Endothelial cell (in vitro differentiated cells): ENCODE data around the gene MAP4K3. TPM values are rescaled to one million over a fixed set of nuclear protein-coding genes. Genes with fewer than 3 reads are reported as not detected.

Source experiments
- DNase-seq: peaks from one replicate; pipeline ENCODE4 v3.0.0; 2021; ENCODE audit warnings: low spot score
- H3K27ac Mint-ChIP-seq: one replicate; pipeline ENCODE4 v1.8.0; 2021; ENCODE audit warnings: mixed read lengths, inconsistent platforms; ENCODE audit not compliant: unreplicated experiment
- H3K27me3 Mint-ChIP-seq: one replicate; pipeline ENCODE4 v1.8.0; 2021; ENCODE audit warnings: mild to moderate bottlenecking, moderate library complexity, mixed read lengths, inconsistent platforms; ENCODE audit not compliant: unreplicated experiment
- H3K36me3 Mint-ChIP-seq: one replicate; pipeline ENCODE4 v1.8.0; 2021; ENCODE audit warnings: mild to moderate bottlenecking, low read depth, mixed read lengths, inconsistent platforms; ENCODE audit not compliant: unreplicated experiment
- H3K4me1 Mint-ChIP-seq: one replicate; pipeline ENCODE4 v1.8.0; 2021; ENCODE audit warnings: mild to moderate bottlenecking, mixed read lengths, inconsistent platforms; ENCODE audit not compliant: unreplicated experiment
- H3K4me3 Mint-ChIP-seq: one replicate; pipeline ENCODE4 v1.8.0; 2021; ENCODE audit warnings: mild to moderate bottlenecking, mixed read lengths, inconsistent platforms; ENCODE audit not compliant: unreplicated experiment
- H3K9me3 Mint-ChIP-seq: one replicate; pipeline ENCODE4 v1.8.0; 2021; ENCODE audit warnings: mixed read lengths, inconsistent platforms; ENCODE audit not compliant: unreplicated experiment
- CTCF ChIP-seq: fragments of 200-600 bp; sonication (generic); IDR thresholded peaks from one replicate; pipeline ENCODE4 v1.5.0; 2021; ENCODE audit warnings: antibody characterized with exemption; ENCODE audit not compliant: unreplicated experiment
- total RNA-seq: library from RNA; stranded (reverse); fragmentation: NEBNext Ultra II Directional; extraction: Animal tissue kit (Norgen Biotek cat#: 25700); gene quantifications from one replicate; pipeline ENCODE4 v1.2.1, GENCODE V29; 2021; ENCODE audit not compliant: unreplicated experiment

Gene MAP4K3
- total RNA-seq, 1 donor from 2014 or later, result 51.1 TPM

- no peak for DNase-seq
- Mint-ChIP-seq H3K27me3 (peaks cover 3% of the 10 kb centered on the region), H3K9me3 (no peaks in the 10 kb centered on the region), H3K4me1 (peaks cover 36% of the 10 kb centered on the region), H3K4me3 (no peak overlapping the region), H3K27ac (peak overlapping the region; percentile 26), H3K36me3 (no peaks in the 10 kb centered on the region)
- no peak for TF ChIP-seq CTCF
These were observed 46.4 kb upstream of the MAP4K3 start for GRCh38 chr2:39483534-39483933.

DNA sequence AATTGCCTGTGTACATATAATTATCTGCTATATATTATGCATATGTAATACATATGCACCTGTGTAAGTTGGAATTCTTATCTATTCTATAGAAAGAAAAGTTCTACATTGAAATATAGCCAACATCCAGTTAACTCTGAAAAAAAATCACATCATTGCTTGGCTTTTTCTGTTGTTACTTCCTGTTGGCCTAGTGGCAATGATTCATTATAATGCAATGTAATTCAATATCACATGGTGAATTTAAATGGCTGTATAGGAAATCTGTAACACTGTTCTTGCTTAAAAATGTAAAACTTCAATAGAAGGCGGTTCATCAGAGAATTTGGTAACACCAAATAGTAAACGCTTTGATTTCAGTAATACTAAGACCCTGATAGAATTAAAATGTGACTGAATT is 44.5 kb upstream of the MAP4K3 start:
- Mint-ChIP-seq H3K36me3 (peaks cover 10% of the 10 kb centered on the region), H3K9me3 (no peaks in the 10 kb centered on the region), H3K4me3 (no peak overlapping the region), H3K27ac (no peak overlapping the region), H3K27me3 (peaks cover 3% of the 10 kb centered on the region), H3K4me1 (peaks cover 29% of the 10 kb centered on the region)
- DNase-seq, result no peak
- TF ChIP-seq CTCF, result no peak

DNA sequence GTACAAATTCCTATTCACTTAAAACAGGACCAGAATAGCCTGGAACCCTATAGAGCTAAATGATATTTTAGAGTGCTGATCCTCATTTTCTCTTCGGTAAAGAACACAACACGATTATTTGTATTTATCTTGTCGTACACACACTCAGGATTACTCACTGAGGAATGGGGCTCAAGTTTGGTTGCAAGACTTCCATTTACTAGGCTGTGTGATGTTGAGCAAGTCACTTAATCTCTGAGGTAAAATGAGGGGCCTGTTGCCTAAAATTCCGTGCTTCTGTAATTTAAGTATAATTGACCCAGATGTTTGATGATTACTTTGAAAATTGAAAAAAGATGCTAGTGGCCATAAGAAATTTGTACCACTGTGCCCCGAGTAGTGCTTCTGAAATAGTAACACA is 42.6 kb upstream of the MAP4K3 start:
- no peak overlapping the region for H3K27ac Mint-ChIP-seq
- H3K36me3 Mint-ChIP-seq, result peaks cover 10% of the 10 kb centered on the region
- no peak overlapping the region for H3K4me3 Mint-ChIP-seq
- H3K27me3 Mint-ChIP-seq, result no peaks in the 10 kb centered on the region
- peaks cover 21% of the 10 kb centered on the region for H3K4me1 Mint-ChIP-seq
- no peaks in the 10 kb centered on the region for H3K9me3 Mint-ChIP-seq
- no peak for TF ChIP-seq CTCF
- DNase-seq, result no peak

GRCh38 chr2:39479053-39479670 is 42.1 kb upstream of the MAP4K3 start:
- Mint-ChIP-seq H3K4me3 (no peak overlapping the region), H3K27me3 (no peaks in the 10 kb centered on the region), H3K27ac (no peak overlapping the region), H3K9me3 (no peaks in the 10 kb centered on the region), H3K36me3 (peaks cover 10% of the 10 kb centered on the region), H3K4me1 (peaks cover 16% of the 10 kb centered on the region)
- TF ChIP-seq CTCF, result no peak
- DNase-seq, result no peak

DNA sequence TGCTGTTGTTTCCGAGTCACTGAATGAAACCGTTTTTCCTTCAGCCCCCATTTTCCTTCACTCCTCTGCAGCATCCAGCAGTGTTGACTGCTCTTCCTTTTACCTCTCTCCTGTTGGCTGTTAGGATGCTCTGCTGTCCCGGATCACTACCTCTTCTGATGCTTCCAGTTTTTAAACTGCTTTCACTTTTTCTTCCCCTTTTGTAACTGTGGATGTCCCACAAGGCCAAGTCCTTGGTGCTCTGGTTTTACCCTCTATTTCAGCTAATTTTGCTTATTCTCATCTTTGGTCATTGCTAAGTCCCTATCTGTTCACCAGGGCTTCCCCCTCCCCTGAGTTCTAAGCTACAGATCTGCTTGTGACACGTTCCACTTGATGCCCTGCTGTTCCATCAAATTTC is 39.4 kb upstream of the MAP4K3 start:
- no peaks in the 10 kb centered on the region for H3K27me3 Mint-ChIP-seq
- no peak for TF ChIP-seq CTCF
- no peak for DNase-seq
- peaks cover 10% of the 10 kb centered on the region for H3K36me3 Mint-ChIP-seq
- H3K4me1 Mint-ChIP-seq, result peaks cover 5% of the 10 kb centered on the region
- no peak overlapping the region for H3K4me3 Mint-ChIP-seq
- H3K9me3 Mint-ChIP-seq, result no peaks in the 10 kb centered on the region
- no peak overlapping the region for H3K27ac Mint-ChIP-seq
